GM12873 (cell line): ENCODE results near the gene SCN5A.

Experiments
- CTCF ChIP-seq: IDR thresholded peaks from 2 replicates; pipeline ENCODE4 v1.5.1; 2012; ENCODE audit warnings: low read depth, mild to moderate bottlenecking, moderate library complexity, low read length, control low read depth; ENCODE audit not compliant: insufficient read depth; ENCODE audit errors: missing control alignments

The SCN5A gene

DNA sequence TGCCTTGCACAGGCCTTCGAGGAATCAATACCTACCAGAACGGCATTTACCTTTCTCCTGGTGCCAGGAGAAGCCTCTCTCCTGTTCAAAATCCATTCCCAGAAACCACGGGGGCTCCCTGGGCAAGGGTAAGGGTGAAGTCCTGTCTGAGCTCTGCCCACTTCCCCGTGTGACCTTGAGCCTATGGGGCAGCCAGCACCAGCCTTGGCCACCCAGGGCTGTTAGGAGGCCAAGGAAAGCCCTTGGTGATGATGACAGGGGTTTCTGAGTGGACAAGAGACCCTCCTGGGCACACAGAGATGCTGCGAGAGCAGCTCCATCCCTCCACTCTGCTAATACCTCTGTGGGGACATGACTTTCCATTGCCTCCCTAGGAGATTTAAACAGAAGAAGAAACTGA is 5.9 kb downstream of the SCN5A start:
- TF ChIP-seq CTCF: no peak

GRCh38 chr3:38643090-38643489 is 6.4 kb downstream of the SCN5A start:
- no peak for TF ChIP-seq CTCF

DNA sequence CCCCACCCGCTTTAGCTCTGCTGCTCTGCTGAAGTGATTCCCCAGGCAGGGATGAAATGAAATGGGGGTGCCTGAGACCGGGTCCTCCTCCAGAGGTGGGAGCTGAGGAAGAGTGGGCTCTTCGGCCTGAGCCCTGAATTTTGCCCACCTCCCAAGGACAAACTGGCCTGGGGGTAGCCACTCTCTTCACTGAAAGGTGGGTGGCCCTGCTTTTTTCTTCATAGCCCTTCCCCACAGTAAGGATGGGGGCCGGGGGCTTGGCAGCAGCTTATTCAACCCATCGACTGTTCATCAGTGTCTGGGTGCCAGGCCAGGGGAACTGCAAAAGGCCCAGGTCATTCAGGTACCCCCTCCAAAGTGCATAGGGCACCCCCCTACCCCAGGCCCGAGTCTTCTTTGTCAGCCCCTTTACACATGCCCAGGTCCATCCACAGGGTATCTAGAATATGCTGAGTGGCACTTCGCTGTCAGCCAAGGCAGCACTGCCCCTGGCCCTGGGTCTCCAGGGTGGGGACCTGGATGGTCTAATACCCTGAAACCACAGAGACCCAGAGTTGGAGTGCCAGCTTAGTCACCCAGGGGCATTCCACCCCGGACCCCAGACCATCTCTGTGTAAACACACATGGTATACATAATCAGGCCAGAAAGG is 7.9 kb downstream of the SCN5A start:
- no peak for TF ChIP-seq CTCF

- no peak for TF ChIP-seq CTCF
Observed at GRCh38 chr3:38640661-38641452, 8.6 kb downstream of the SCN5A start.

- no peak for TF ChIP-seq CTCF
Observed at GRCh38 chr3:38638354-38638753, 11.1 kb downstream of the SCN5A start.

DNA sequence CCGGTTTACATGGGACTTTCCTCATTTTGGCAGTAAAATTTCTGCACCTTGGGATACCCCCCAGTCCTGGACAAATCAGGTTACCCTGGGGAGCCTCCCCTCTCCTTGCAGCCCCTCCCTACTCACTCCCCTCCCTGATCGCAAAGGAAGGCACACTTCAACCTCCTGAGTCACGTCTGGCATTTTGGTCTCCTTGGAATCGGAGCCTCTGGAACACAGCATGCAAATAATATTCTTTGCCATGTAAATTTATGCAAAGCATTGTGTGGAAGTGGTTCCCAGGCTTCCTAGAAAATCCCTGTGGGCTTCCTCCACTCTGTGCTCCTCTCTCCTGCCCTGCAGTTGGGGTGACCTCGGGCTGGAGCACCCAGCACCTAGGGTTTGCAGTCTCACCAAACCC is 11.6 kb downstream of the SCN5A start:
- no peak for TF ChIP-seq CTCF

- no peak for TF ChIP-seq CTCF
Observed at GRCh38 chr3:38636881-38637280, 12.6 kb downstream of the SCN5A start.
